HG03460 (cell line): ENCODE data around the gene CCDC93.
"Not testable (repeated sequence)": the region's sequence is repeated elsewhere in the genome, so short reads cannot be mapped to it uniquely, and the experiment has no call there.

Experiments
- ATAC-seq: cut with Tn5 transposase; IDR thresholded peaks from one replicate; pipeline ENCODE4 v1.9.1; 2021; ENCODE audit not compliant: unreplicated experiment

CCDC93 gene

DNA sequence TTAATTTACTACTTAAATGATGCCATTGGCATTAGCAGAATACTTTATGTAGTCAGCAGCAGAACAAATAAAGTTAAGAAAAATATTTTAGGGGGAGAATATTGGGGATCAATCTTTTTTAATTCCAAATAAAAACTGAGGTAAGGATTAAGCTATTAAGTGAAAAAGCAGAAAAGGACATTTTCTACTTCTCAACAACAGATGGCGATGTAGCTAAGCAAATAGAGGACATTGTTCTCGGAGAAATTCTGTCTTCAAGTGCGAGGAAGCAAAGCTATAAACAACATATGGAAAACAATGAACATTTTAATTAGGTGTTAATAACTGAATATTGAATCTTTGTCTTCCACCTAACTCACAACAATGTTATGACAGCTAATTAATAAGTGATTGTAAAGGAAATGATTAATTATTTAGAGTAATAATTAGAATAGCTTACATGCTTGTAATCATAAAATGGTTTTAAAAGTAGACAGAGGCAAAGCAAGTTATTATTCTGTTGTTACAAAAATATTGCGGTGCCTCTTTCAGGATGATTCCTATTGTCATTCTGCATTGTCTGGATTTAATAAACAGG lies 32.9 kb upstream of the CCDC93 start:
- no peak for ATAC-seq

- ATAC-seq = no peak
Measured at GRCh38 chr2:118045286-118045685, 31.4 kb upstream of the CCDC93 start.

GRCh38 chr2:118044854-118045253 lies 31.0 kb upstream of the CCDC93 start:
- ATAC-seq = no peak

DNA sequence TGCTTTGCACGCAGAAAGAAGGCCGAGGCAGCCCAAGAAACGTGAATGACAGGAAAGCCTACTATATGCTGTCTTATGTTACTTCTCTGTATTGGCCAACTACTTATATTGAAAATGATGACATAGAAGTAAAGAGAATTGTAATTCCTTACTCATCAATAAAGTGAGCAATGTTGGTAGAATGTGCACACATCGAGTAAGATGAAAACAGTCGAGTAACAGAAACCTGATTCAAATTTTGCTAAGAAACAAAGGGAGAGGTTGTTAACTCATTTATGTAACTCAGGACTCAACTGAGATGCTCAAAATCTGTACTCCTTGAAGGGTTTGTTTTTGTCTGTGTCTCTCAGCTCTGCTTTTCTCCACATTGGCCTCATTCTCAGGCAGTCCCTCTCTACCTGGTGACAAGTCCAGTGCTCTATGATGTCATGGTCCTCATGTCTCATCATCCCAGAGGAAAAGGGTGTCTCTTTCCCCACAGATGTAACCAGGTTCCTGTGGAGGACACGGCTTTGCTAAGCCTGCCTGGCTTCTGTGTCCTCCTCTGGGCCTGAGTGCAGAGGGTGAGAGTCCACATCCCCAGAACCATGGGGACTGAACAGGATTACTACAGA lies 30.3 kb upstream of the CCDC93 start:
- ATAC-seq = no peak

- no peak for ATAC-seq
Measured at GRCh38 chr2:118040891-118041290, 27.0 kb upstream of the CCDC93 start.

DNA sequence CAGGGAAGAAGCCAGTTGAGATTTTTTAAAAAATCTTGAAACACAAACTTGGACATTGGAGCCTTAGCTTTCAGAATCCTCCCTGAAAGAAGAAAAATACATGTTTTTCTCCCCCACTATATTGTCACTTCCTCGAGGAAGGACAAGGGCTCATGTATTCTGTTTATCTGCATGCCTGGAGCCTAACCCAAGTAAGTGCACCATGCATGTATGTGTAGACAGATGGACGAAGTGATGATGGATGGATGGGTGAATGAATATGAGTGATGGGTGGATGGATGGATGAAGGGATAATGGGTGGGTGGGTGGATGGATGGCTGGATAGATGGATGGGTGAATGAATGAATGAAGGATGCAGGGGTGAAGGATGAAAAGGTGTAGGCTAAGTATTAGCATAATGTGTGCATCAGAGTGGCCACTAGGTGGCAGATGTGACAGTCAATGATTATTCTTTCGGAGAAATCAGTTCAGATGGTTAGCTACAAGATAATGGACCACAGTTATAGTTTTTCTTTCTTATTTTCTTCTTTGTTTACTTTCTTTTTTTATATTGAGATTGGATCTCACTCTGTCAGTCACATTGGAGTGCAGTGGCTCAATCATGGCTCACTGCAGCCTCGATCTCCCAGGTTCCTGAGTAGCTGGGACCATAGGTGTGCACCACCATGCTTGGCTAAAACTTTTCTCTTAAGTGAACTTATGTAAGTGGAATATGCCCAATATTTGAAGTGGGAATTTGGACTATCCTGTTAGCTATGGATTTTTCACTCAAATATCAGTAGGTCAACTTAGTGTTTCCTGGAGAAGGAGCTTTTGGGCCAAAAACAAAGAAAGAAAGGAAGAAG lies 18.5 kb upstream of the CCDC93 start:
- peak; percentile 76 for ATAC-seq

GRCh38 chr2:118031566-118031965 lies 17.7 kb upstream of the CCDC93 start:
- no peak for ATAC-seq

- no peak for ATAC-seq
Measured at GRCh38 chr2:118029025-118029424, 15.2 kb upstream of the CCDC93 start.

DNA sequence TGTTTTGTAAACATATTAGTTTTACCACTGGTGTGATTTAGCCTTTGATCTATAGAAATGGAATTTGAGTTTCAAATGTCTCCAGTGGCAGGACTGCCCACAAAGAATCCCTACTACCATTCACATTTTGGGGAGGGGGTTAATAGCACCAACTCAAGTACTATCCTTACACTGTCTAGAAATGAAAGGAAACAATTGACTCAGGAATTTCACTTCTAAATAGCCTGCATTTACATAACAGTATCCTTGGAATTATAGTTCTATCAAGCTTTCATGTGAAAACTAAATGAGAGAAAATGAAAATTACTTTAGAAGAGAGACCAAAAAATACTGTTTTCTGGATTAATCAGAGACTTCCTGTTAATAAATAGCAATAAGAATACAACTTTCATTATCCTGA lies 7.5 kb upstream of the CCDC93 start:
- ATAC-seq = no peak

DNA sequence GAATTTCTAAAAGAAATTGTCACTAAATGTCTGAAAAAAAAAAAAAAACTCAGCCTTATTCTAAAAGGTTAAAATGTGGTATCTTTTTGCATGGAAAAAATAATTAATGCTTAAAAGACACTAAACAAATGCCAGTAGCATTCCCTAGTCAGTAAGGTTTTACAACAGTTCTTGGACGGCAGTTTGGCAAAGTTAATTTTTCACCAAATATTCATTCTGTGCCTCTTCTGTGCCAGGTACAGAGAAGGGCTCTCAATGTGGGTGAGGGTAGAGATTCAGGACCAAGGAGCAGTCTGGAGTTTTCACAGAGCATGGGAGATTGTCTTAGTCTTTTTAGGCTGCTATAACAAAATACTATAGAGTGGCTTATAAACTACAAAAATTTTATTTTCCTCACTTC lies 6.0 kb upstream of the CCDC93 start:
- no peak for ATAC-seq

- ATAC-seq = no peak
Measured at GRCh38 chr2:118016911-118017310, 3.0 kb upstream of the CCDC93 start.

- not testable (repeated sequence) for ATAC-seq
Measured at GRCh38 chr2:118015761-118016160, 1.9 kb upstream of the CCDC93 start.

DNA sequence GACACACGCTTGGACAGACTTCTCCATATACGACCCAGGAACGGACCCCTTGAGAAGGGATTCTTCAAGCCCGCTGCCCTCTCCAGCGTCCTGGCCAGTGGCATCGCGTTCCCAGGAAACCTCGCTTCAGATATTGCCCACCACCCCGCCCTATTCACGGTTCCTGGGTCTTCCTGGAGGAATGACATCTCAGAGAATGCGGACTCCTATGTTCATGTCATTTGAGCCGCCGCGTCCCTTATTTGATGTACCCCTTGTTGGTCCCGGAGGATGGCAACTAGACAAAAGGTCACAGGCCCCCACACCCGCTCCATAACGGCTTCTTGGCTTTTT lies 588 bp upstream of the CCDC93 start:
- no peak for ATAC-seq

DNA sequence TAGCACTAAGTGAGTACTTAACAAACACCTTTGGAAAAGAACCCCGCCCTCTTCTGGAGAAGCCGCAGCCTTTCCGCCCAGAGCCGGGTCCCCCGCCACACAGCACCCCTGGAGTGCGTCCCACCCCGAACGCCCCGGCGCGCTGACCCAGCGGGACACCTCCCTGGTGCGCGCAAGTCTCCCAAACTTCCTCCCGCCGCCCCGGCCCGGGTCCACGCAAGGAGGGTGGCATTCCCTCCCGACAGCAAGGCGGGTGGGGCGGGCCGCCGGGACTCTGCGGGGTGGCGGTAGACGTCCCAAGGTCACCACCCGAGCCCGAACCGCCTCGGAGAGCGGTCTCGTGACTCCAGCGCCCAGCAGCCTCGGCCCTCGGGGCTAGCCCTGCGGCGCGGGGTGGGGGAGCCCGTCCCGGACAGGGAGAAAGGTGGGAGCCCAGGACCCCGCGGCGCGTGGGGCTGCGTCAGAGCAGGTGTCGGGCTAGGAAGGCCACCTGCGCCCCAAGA lies 598 bp downstream of the CCDC93 start:
- ATAC-seq = peak; percentile 33

GRCh38 chr2:118012778-118013177 lies 1.1 kb downstream of the CCDC93 start:
- ATAC-seq = no peak

DNA sequence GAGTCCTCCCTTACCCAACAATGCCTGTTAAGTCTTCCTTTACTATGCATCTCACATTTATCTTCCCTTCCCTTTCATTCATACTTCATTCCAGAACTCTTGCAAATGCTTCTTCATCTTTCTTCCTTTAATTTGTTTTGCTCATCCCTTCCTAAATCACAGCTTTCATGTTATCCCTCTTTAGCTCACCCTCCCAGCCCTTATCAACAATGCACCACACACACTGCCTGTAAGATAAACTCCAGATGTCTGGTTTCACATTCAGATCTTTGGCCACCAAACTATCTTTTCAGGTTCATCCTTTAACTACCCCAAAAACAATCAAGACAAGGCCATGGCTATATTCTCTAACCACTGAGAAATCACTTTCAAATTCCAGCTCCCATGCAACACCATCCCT lies 3.4 kb downstream of the CCDC93 start:
- ATAC-seq = no peak

DNA sequence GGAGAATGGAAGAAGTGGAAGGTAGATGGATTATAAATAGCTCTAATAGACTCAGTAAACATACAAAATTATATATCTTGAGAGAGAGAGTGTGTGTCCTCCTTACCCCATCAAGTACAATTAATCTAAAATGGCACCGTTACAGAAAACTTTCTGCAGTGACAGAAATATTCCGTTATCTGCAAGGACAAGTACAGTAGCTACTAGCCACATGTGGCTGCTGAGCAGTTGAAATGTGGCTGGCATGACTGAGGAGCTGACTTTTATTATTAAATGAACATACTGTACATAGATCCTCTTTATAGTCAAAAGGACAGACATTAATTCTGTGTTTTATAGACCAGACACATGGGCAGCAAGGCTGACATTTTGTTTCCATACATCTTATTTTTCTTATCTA lies 7.0 kb downstream of the CCDC93 start:
- ATAC-seq = no peak

DNA sequence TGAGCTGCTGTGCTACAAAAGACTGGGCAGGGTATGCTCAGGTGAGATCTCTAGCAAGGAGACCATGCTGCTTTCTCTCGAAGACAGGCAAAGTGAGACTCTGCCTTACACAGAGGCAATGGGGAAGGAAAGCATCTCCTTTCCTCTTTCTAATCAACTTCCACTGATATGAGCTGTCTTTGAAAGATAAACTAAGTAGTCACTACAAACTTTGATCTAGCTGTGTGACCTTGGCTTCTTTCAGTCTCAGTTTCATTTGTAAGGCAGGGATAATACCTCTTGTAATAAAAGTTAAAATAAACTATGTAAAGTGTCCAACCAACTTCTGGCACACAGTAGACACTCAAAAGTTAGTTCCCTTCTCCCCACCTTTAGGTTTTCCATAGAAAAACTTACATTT lies 7.5 kb downstream of the CCDC93 start:
- ATAC-seq = no peak

GRCh38 chr2:118003396-118003824 lies 10.5 kb downstream of the CCDC93 start:
- peak; percentile 99 for ATAC-seq

DNA sequence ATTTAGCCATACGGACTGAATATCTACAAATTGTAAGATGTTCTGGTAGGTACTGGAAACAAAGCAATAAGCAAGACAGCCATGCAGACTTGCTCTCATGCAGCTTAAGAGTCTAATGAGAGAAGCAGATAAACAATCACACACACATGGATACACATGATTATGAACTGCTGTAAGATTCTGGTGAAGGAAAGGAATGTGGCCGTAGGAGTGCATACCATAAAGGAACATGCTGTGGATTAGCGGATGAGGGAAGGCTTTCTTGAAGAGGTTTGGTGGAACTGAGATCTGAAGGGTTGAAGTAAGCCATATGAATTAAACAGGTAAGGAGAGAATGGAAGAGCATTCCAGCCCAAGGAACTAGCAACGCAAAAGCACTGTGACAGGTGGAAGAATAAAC lies 13.8 kb downstream of the CCDC93 start:
- no peak for ATAC-seq

GRCh38 chr2:117997872-117998454 lies 15.9 kb downstream of the CCDC93 start:
- ATAC-seq = no peak

- ATAC-seq = no peak
Measured at GRCh38 chr2:117996525-117996924, 17.3 kb downstream of the CCDC93 start.
